WERI-Rb-1 (cell line): ENCODE results near the gene NRXN3.

Experiments used
- DNase-seq: peaks from one replicate; pipeline ENCODE4 v3.0.0-alpha.2; 2020
- H3K27ac ChIP-seq: fragments of 250-450 bp; sonication (Bioruptor Pico); 2 replicates; pipeline ENCODE4 v1.5.1; 2020; ENCODE audit warnings: mild to moderate bottlenecking, moderate library complexity
- H3K27me3 ChIP-seq: fragments of 250-450 bp; sonication (Bioruptor Pico); 2 replicates; pipeline ENCODE4 v1.5.1; 2021; ENCODE audit warnings: mild to moderate bottlenecking, low read depth, moderate library complexity; ENCODE audit not compliant: insufficient read depth, severe bottlenecking
- H3K36me3 ChIP-seq: fragments of 250-450 bp; sonication (Bioruptor Pico); 2 replicates; pipeline ENCODE4 v1.5.1; 2020; ENCODE audit warnings: mild to moderate bottlenecking, moderate library complexity
- H3K4me3 ChIP-seq: 2 replicates; pipeline ENCODE4 v1.5.1; 2011; ENCODE audit warnings: low read depth, mild to moderate bottlenecking, control low read depth, low read length
- H3K9me3 ChIP-seq: fragments of 250-450 bp; sonication (Bioruptor Pico); 2 replicates; pipeline ENCODE4 v1.5.1; 2021; ENCODE audit warnings: mild to moderate bottlenecking, moderate library complexity; ENCODE audit not compliant: severe bottlenecking
- CTCF ChIP-seq: IDR thresholded peaks from 2 replicates; pipeline ENCODE4 v1.5.1; 2011; ENCODE audit warnings: low read depth, mild to moderate bottlenecking, control low read depth, inconsistent platforms, low read length

The NRXN3 gene

GRCh38 chr14:79354336-79354735 lies 1184.2 kb downstream of the NRXN3 start:
- no peak for TF ChIP-seq CTCF
- Histone ChIP-seq H3K4me3 (no peak overlapping the region), H3K9me3 (no peaks in the 10 kb centered on the region), H3K27me3 (no peaks in the 10 kb centered on the region), H3K27ac (no peak overlapping the region), H3K36me3 (no peaks in the 10 kb centered on the region)
- DNase-seq: no peak

- Histone ChIP-seq H3K4me3 (no peak overlapping the region), H3K9me3 (no peaks in the 10 kb centered on the region), H3K36me3 (no peaks in the 10 kb centered on the region), H3K27me3 (no peaks in the 10 kb centered on the region), H3K27ac (no peak overlapping the region)
- TF ChIP-seq CTCF: 0 out of 2 replicates have a peak, but pooled peaks have one; percentile 1
- DNase-seq: no peak
Measured at GRCh38 chr14:79356040-79356439, 1185.9 kb downstream of the NRXN3 start.

GRCh38 chr14:79357307-79357706 lies 1187.1 kb downstream of the NRXN3 start:
- TF ChIP-seq CTCF: no peak
- H3K4me3 ChIP-seq: no peak overlapping the region
- H3K9me3 ChIP-seq: no peaks in the 10 kb centered on the region
- no peaks in the 10 kb centered on the region for H3K27me3 ChIP-seq
- no peak for DNase-seq
- no peaks in the 10 kb centered on the region for H3K36me3 ChIP-seq
- H3K27ac ChIP-seq: no peak overlapping the region

DNA sequence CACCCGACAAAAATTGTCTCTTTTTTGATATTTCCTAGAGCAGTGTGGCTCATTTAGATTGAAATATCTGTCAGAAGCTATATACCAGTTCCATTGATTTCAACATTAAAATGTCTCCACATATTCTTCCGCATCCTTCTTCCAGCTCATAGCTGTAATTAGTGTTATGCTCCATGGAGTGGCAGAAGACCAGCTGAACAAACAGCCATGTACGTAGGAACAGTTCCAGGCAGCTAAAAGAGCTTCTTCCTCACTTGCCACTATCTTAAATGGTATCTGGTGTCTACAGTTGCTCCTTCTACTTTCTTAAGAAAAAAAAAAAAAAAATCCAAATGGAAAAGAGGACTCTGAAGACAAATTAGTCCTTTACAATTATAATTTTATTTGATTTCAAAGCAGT lies 1193.1 kb downstream of the NRXN3 start:
- no peak for DNase-seq
- no peaks in the 10 kb centered on the region for H3K27me3 ChIP-seq
- H3K36me3 ChIP-seq: no peaks in the 10 kb centered on the region
- H3K27ac ChIP-seq: no peak overlapping the region
- TF ChIP-seq CTCF: no peak
- H3K9me3 ChIP-seq: no peaks in the 10 kb centered on the region
- no peak overlapping the region for H3K4me3 ChIP-seq

GRCh38 chr14:79369359-79370332 lies 1199.5 kb downstream of the NRXN3 start:
- no peaks in the 10 kb centered on the region for H3K36me3 ChIP-seq
- H3K4me3 ChIP-seq: no peak overlapping the region
- H3K27ac ChIP-seq: no peak overlapping the region
- TF ChIP-seq CTCF: no peak
- DNase-seq: no peak
- no peaks in the 10 kb centered on the region for H3K27me3 ChIP-seq
- no peaks in the 10 kb centered on the region for H3K9me3 ChIP-seq
